GM19035 (cell line): Measurements from ENCODE around the gene GTF2A1.
"Not testable (repeated sequence)": the region's sequence is repeated elsewhere in the genome, so short reads cannot be mapped to it uniquely, and the experiment has no call there.

Experiments
- ATAC-seq: cut with Tn5 transposase; IDR thresholded peaks from one replicate; pipeline ENCODE4 v1.9.1; 2021; ENCODE audit not compliant: unreplicated experiment

The GTF2A1 gene

DNA sequence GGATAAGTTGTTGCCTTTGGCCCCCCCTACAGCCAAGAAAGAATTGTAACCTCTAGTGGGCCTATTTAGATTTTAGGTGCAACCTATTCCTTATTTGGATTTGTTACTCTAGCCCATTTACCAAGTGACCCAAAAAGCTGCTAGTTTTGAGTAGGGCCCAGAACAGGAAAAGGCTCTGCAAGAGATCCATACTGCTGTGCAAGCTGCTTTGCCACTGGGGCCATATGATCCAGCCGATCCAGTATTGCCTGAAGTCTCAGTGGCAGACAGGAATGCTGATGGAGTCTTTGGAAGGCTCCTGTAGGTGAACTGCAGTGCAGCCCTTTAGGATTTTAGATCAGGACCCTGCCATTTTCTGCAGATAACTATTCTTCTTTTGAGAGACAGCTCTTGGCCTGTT, 12.9 kb upstream of the GTF2A1 start:
- ATAC-seq: no peak

DNA sequence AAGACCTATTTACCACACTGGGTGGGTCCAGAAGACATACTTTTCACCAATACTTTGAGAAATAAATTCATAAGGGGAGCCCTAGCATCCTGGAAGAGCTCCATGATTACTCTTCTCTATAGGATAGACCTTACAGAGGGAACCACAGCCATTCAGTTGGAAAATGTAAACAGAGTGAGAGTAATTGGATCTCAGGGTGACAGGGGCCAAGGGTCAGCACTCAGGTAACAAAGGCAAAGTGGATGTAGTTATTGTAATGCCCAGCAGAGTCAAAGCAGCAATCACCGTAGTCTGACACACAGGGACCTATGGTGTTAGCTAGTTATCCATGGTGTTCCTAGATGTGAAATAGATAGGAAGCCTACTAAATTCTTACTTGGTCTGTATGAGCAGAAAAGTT, 10.8 kb upstream of the GTF2A1 start:
- no peak for ATAC-seq

DNA sequence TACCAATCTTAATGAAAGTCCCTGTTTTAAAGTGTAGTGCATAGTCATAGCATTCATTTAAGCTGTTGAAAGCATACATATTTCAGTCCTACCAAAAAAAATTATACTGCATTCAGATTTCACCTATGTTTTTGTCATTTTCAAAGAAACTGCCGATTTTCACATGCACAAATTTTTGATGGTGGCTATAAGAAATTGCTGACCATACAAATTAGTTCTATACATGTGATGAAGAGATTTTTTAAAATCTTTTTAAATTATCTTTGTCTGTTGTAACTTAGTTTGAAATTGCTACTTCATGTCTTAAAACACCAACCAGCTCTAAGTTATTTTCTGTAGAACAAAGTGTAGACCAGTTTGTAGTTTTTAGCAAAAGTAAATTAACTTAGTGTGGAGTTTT, 3.5 kb upstream of the GTF2A1 start:
- no peak for ATAC-seq

DNA sequence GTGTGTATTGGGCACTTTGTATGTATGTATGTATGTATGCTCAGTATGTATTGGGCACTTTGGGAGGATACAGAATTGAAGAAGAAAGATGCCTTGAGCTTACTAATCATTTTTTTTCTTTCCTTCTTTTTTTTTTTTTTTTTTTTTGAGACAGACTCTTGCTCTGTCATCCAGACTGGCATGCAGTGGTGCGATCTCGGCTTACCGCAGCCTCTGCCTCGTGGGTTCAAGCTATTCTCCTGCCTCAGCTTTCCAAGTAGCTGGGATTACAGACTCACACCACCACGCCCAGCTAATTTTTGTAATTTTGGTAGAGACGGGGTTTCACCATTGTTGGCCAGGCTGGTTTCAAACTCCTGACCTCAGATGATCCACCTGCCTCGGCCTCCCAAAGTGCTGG, 3.0 kb upstream of the GTF2A1 start:
- not testable (repeated sequence) for ATAC-seq

DNA sequence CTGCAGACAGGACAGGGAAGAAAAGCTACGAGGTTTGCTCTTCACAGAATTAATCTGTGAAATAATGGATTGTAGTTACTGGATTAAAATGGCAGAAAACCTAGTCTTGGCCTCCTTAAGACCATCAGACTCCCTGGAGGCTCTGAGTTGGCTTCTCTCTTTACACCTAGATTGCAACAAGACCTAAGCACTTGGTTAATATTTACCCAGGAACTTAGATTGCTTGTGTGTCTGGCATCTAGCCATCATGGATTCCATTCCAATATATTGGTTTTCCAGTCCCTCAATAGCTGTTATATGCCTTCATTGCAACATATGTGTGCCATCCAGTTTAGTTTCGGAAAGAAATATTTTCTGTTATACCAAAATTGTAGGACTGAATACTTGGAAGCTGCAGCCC, 1.9 kb upstream of the GTF2A1 start:
- ATAC-seq: no peak

DNA sequence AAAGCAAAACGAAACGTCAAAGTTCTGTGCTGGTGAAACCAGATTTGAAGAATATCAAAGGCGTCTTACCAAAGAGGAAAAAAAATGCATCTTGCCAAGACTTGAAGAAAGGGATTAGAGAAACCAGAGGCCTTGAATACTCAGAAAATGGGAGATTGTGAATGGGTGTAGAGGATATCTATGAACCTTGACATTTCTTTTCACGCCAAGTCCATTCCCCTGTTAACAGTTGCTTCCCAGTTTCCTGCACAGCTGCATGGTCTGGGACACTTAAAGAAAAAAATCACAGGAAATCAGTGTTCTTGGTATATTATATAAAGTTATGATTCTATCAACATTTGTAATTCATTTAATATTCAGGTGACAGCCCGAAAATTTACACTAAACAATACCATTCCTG, 1.4 kb upstream of the GTF2A1 start:
- no peak for ATAC-seq

DNA sequence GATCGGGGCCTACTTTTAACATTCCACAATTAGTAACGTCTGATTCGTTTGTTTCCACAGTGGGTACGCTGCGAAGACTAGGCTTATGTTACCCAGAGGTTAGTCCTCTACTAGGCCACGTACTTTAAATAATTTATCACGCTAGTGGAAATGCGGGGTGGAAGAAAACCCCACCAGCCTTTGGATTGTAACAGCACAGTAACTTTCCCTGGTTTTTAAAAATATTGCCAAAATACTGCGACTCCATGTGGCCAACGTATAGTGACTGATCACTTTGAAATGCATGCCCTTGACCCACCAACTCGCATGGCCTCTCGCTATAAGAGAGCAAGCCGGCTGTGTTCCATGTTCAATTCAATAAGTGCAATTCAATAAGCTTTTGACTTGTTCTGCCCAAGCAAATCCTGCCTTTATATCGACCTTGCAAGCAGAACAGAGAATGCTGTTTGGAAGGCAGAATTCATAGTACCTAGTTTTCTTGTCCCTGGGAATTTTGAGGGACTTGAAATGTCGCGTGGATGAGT, 882 bp upstream of the GTF2A1 start:
- no peak for ATAC-seq

DNA sequence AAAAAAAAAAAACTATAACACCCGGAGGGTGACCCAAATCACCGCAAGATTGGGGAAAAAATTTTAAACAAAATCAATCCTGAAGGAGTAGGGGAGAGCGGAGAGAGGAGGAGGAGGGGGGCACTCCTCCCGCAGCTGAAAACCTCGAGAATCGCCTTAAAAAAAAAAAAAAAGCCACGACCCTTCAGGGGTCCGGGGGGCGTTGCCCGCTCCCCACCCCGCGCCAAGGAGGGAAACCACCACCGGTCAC, 254 bp downstream of the GTF2A1 start:
- no peak for ATAC-seq

DNA sequence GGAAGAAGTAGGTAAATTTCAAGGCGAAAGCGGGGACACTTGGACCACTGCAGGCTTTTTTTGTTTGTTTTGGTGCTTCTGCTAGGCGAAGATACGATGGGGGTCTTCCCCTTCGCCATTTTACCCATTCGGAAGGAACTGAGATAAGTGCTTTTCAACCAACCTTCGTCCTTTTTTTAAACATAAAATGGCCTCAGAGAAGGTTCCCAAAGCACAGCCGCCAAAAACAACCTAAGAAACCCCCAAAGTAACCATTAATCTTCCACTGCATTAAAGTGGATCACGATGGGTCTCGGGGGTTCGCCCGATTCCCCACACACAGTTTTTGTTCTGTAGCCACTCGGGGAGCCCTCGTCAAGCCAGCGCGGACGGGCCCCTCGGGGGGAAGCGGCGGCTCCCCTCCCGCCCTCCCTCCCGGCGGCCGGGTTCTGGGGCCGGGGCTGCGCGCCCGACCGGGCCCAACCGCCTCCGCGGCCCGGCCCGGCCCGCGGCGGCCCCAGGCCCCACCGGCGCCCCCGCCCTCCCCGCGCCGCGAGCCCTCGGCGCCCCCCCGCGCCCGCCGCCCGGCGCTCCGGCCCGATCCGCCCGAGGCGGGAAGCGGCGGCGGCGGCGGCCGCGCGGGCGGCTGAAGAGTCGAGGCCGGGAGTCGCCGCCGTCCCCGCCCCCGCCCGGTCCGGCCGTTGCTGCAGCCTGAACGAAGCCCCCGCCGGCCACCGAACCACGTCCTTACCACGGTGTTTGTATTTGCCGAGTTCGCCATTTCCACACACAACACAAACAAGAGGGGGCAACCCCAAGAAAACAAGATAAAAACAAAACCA, 790 bp downstream of the GTF2A1 start:
- ATAC-seq: no peak

DNA sequence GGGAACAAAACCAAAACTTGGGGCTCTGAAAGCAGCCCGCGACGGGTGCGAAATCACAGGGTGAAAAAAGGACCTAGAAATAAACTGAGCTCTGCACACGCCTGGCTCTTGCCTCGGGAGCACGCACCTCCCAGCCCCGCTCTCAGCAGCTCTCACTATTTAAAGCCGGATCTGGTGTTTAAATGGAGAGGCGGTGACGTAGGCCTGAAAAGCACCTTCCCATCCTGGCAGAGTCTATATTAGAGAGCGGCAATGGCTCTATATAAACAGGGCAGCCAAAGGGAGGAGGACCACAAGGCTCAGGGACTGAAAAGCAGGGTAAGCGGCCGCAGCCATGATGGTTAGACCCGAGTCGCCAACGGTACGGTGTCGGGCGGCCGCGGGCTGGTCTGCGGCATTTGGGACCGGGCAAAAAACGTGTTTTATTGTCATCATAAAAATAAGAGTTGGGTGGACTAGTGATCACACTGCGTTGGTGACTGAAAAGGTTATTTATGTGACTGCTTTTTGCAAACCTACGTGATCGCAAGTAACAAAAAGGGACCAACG, 1.5 kb downstream of the GTF2A1 start:
- ATAC-seq: peak; percentile 50

DNA sequence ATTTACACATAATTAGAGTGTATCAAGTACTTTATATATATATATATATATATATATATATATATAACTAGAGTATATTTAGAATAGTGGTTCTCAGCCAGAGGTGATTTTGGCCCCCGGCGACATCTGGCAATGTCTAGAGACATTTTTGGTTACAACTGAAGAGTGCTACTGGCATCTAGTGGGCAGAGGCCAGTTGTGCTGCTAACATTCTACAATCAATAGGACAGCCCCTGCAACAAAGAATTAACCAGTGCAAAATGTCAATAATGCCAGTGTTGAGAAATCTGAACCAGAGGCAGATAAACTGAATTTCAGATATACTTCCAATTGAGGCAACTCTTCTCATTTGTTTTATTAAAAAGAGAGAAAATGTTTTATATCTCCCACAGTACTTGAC, 8.9 kb downstream of the GTF2A1 start:
- ATAC-seq: no peak

DNA sequence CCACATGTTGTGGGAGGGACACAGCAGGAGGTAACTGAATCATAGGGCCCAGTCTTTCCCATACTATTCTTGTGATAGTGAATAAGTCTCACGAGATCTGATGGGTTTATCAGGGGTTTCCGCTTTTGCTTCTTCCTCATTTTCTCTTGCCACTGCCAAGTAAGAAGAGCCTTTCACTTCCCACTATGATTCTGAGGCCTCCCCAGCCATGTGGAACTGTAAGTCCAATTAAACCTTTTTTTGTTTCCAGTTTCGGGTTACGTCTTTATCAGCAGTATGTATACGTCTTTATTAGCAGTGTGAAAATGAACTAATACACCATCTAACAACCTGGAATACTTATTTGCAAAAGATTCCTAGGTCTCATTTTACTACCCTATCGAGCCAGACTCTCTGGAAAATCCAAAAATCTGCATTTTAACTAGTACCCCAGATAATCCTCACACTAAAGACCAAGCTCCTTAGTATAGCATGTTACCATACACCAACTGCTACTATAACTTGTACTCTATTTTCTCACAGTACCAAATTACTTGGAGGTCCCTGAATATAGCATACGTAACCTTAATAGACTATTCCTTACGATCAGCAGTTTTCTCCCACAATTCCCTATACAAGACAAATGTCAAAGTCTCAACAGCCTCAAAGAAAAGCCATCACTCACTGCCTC, 11.5 kb downstream of the GTF2A1 start:
- no peak for ATAC-seq

DNA sequence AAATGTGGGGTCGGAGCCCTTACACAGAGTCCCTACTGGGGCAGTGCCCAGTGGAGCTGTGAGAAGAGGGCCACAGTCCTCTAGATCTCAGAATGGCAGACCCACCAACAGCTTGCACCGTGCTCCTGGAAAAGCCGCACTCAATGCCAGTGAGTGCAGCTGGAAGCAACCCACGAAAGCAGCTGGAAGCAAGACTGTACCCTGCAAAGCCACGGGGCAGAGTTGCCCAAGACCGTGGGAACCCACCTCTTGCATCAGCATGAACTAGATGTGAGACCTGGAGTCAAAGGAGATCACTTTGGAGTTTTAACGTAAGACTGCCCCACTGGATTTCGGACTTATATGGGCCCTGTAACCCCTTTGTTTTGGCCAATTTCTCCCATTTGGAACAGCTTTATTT, 12.3 kb downstream of the GTF2A1 start:
- ATAC-seq: no peak

DNA sequence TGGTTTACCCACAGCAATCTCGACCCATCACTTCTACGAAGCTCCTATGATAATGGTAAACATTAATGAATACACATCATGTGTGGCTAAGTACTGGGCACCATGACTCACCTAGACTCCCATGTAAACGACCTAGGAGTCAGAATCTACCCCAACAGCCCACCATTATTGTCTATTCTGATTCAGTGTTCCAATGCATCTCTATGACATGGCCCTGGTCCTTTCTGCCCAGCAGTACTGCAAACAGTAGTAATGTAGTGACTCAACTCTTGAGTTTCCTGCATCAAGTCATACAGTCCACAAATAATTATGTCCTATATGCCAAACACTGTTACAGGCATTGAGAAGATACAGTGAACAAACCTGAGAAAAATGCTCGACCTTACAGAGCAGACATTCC, 14.6 kb downstream of the GTF2A1 start:
- no peak for ATAC-seq

DNA sequence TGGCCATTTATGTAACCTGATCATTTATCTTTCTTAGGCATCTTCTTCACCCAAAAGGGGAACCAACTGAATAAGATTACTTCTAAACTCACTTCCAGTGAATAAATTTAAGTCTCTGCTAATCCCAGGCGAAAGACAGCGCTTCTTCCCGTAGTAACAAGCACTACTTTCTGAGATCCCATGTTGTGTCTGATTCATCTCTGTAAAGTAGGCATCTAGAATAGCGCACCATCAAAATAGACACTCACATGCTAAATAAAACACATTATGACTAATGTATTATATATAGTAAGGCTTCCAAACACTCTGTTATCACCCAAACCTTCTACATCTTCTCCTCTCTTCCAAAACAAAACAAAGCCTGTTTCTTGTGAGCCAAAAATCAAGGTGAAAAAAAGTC, 15.1 kb downstream of the GTF2A1 start:
- no peak for ATAC-seq

DNA sequence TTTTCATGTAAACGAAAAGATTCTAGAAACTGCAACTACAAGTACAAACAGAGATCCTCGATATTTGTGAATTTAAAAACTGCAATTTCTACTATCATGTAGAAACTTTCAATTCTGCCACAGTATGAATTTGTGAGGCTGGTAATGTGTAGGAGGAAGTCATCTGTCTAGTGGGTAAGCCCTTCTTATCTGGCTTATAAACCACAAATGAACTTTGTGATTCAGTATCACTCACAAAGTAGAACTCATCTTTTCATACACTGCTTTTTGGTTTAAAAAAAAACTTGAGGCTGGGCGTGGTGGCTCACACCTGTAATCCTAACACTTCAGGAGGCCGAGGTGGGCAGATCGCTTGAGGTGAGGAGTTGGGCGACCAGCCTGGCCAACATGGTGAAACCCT, 20.7 kb downstream of the GTF2A1 start:
- no peak for ATAC-seq

DNA sequence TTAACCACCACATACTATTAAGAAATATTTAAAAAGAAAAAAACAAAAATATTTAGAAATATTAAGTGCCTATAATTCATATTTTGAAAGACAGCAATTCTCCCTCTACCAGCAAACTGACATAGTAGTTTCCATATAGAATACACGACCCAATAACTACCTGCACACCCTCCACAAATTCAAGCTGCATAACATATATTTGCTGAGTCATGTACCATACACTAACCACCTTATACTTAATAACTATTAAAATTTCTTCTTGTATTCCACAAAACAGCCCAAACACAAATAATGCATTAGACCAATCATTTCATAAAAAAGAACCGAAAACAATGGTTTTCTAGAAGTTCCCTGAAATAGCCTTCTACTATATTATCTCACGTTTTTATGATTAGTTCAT, 21.7 kb downstream of the GTF2A1 start:
- ATAC-seq: no peak

DNA sequence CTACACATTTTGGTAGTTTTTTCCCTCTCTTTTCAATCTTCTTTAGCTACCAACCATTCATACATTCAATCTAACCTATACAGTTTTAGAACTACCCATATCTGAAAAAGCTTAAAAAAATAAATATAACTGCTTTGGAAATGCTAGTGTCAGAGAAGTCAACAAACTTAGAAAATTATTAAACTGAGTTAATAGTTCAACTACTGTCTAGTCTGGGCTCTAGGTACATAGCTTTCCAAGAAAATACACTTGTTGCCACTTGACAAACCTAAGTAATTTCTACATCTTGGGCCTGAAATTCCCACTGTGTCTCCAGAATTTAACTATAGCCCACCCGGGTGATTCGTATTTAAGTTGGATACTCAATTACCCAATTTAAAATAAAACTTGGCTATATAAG, 22.1 kb downstream of the GTF2A1 start:
- ATAC-seq: no peak

DNA sequence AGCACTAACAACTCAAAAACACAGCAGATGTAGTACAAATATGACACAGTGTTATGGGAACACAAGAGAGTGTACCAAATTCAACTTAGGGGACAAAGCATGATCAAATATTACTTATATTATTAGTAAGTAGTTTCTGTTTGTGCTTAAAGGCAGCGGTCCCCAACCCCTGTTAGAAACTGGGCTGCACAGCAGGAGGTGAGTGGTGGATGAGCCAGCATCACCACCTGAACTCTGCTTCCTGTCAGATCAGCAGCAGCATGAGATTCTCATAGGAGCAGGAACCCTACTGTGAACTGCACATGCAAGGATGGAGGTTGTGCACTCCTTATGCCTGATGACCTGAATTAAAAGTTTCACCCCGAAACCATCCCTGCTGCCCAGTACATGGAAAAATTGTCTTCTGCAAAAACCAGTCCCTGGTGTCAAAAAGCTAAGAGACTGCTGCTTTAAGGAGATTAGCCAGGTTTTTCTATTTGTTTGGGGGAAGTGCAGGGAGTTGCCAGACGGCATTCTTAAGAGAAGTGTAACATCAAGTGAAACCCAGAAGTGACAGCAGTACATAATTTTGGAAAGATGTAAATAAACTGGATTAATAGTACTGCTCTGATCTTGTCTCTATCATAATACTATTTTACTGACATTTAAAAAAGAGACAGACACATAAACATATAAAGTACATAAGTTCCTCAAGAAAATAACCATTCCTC, 26.7 kb downstream of the GTF2A1 start:
- no peak for ATAC-seq

DNA sequence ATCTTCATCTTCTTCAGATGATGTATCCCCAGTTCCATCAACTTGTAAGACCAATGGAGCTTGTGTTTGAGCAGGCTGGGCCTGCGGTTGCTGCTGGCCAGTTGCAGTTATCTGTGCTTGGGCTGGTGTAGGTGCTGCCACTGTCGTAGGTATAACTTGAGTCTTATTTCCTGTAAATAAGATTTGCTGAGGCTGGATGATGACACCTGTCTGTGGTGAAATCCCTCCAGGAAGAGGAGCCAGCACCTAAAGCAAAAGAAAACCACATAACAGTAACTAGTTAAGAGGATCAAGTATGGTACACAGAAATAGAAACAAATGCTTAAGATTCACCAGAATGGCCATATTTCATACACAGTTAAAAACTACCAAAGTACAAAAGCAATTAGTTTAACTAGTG, 28.2 kb downstream of the GTF2A1 start:
- no peak for ATAC-seq

DNA sequence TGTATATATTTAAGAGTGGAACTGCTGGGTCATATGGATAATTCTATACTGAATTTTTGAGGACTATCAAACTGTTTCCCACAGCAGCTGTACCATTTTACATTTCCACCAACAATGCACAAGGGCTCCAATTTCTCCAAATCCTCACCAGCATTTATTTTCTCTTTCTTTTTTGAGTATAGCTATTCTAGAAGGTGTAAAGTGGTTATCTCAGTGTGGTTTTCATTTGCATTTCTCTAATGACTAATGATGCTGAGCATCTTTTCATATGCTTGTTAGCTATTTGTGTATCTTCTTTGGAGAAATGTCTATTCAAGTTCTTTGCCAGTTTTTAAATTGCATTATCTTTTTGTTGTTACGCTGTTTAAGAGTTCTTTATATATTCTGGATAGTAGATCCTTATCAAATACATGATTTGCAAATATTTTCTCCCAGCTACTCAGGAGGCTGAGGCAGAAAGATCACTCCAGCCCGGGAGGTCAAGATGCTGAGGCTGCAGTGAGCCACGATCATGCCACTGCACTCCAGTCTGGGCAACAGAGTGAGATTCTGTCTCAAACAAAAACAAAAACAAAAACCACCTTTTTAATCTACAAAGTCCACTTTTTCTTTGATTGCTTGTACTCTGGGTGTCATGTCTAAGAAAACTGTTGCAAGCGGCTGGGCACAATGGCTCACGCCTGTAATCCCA, 32.8 kb downstream of the GTF2A1 start:
- peak; percentile 96 for ATAC-seq
